Endothelial cell of umbilical vein (primary cell): ENCODE results near the gene YY1. TPM values are rescaled to one million over a fixed set of nuclear protein-coding genes. Genes with fewer than 3 reads are reported as not detected.

Experiments used
- BruUV-seq: library from RNA; stranded (reverse); fragments of 400-500 nt; replicated peaks from 2 replicates; lab custom pipeline; 2021; lab: Mats Ljungman, UMichigan
- CTCF ChIA-PET: fragments of 300-600, 350-600 bp; sonication (Branson Sonifier 250); formaldehyde crosslinking; loops from one replicate; lab custom pipeline; 2021; ENCODE audit warnings: antibody characterized with exemption, inconsistent platforms; lab: Charles Lee
- POLR2A ChIA-PET: fragments of 300-600, 350-600 bp; sonication (Branson Sonifier 250); formaldehyde crosslinking; loops from one replicate; lab custom pipeline; 2021; ENCODE audit warnings: antibody characterized with exemption, inconsistent platforms; lab: Charles Lee
- DNase-seq: peaks from one replicate; pipeline ENCODE4 v3.0.0-alpha.2; 2011; ENCODE audit warnings: low read depth, low spot score
- FAIRE-seq: peaks from 2 replicates; lab custom pipeline; 2011; peaks lifted over from hg19 to GRCh38; lab: Jason Lieb, UNC
- H2AFZ ChIP-seq: 2 replicates; pipeline ENCODE4 v1.6.0; 2012; ENCODE audit warnings: low read depth, low read length, control low read depth, inconsistent platforms
- H3K27ac ChIP-seq: 2 replicates; pipeline ENCODE4 v1.5.1; 2011; ENCODE audit warnings: low read depth, mild to moderate bottlenecking, control low read depth, low read length, moderate library complexity; ENCODE audit not compliant: insufficient read depth
- H3K27me3 ChIP-seq, 2 experiments: 2 replicates each; pipeline versions ENCODE4 v1.6.0 to v1.6.1; 2011; ENCODE audit warnings: low read length in 2 of 2, mixed read lengths in 1 of 2; ENCODE audit not compliant: control insufficient read depth in 2 of 2, insufficient read depth in 2 of 2
- H3K36me3 ChIP-seq, 2 experiments: 2 replicates in 1 of 2; 3 replicates in 1 of 2; pipeline ENCODE4 v1.5.1; 2011; ENCODE audit warnings: low read length in 2 of 2, mild to moderate bottlenecking in 1 of 2, moderate library complexity in 1 of 2; ENCODE audit not compliant: control insufficient read depth in 2 of 2, insufficient read depth in 2 of 2; ENCODE audit errors: extremely low read depth in 1 of 2
- H3K4me1 ChIP-seq: 3 replicates; pipeline ENCODE4 v1.5.1; 2011; ENCODE audit warnings: mild to moderate bottlenecking, low read length; ENCODE audit not compliant: control insufficient read depth, insufficient read depth; ENCODE audit errors: extremely low read depth
- H3K4me2 ChIP-seq: 2 replicates; pipeline ENCODE4 v1.6.1; 2011; ENCODE audit warnings: low read length, control low read depth, mixed read lengths; ENCODE audit not compliant: insufficient read depth
- H3K4me3 ChIP-seq, 3 experiments: fragments of 200-600 bp in 1 of 3; sonication (generic), shearing (Covaris generic) in 1 of 3; replicated peaks in 1 of 3; 2 replicates each; pipeline ENCODE4 v1.5.1; 2011 to 2016; ENCODE audit warnings: control low read depth in 3 of 3, low read length in 3 of 3, mild to moderate bottlenecking in 2 of 3, inconsistent platforms in 1 of 3, low read depth in 1 of 3, moderate library complexity in 1 of 3; ENCODE audit not compliant: insufficient read depth in 1 of 3
- H3K79me2 ChIP-seq: 2 replicates; pipeline ENCODE4 v1.6.0; 2012; ENCODE audit warnings: low read length, inconsistent platforms; ENCODE audit not compliant: control insufficient read depth, insufficient read depth
- H3K9ac ChIP-seq: replicated peaks from 2 replicates; pipeline ENCODE3; 2011; ENCODE audit warnings: low read length, control low read depth; ENCODE audit not compliant: insufficient read depth; ENCODE audit errors: extremely low read depth
- H3K9me1 ChIP-seq: replicated peaks from 3 replicates; pipeline ENCODE4 v1.6.0; 2011; ENCODE audit warnings: mild to moderate bottlenecking, low read length; ENCODE audit not compliant: control insufficient read depth, insufficient read depth; ENCODE audit errors: extremely low read depth
- H3K9me3 ChIP-seq: replicated peaks from 2 replicates; pipeline ENCODE4 v1.5.1; 2012; ENCODE audit warnings: low read length, inconsistent platforms; ENCODE audit not compliant: control insufficient read depth, insufficient read depth
- H4K20me1 ChIP-seq: replicated peaks from 2 replicates; pipeline ENCODE3; 2011; ENCODE audit warnings: mild to moderate bottlenecking, low read length; ENCODE audit not compliant: control insufficient read depth, insufficient read depth; ENCODE audit errors: extremely low read depth
- CTCF ChIP-seq, 2 donors: IDR thresholded peaks; 1 replicate in 1 of 2; 2 replicates in 1 of 2; pipeline ENCODE4 v1.5.1; 2011; ENCODE audit warnings: low read length in 2 of 2, mild to moderate bottlenecking in 2 of 2, moderate library complexity in 2 of 2, control low read depth in 1 of 2, inconsistent platforms in 1 of 2, low read depth in 1 of 2; ENCODE audit not compliant: insufficient read depth in 1 of 2; ENCODE audit errors: extremely low read depth in 1 of 2
- EZH2 ChIP-seq: IDR thresholded peaks from 2 replicates; pipeline ENCODE4 v1.6.1; 2012; ENCODE audit warnings: borderline replicate concordance, low read depth, mild to moderate bottlenecking, moderate library complexity, low read length, inconsistent platforms; ENCODE audit not compliant: severe bottlenecking
- FOS ChIP-seq: IDR thresholded peaks from 2 replicates; pipeline ENCODE4 v1.6.1; 2011; ENCODE audit warnings: mild to moderate bottlenecking, low read length, moderate library complexity, borderline replicate concordance; ENCODE audit not compliant: insufficient read depth
- GATA2 ChIP-seq: IDR thresholded peaks from 2 replicates; pipeline ENCODE4 v1.7.0; 2011; ENCODE audit warnings: low read depth, mild to moderate bottlenecking, moderate library complexity, mixed read lengths, low read length; ENCODE audit not compliant: insufficient read length, insufficient read depth
- JUN ChIP-seq: IDR thresholded peaks from 2 replicates; pipeline ENCODE4 v1.6.1; 2011; ENCODE audit warnings: borderline replicate concordance, low read depth; ENCODE audit not compliant: insufficient read length, insufficient read depth
- MAX ChIP-seq: IDR thresholded peaks from 2 replicates; pipeline ENCODE4 v1.6.1; 2011; ENCODE audit not compliant: insufficient read depth, insufficient read length
- MYC ChIP-seq: IDR thresholded peaks from one replicate; pipeline ENCODE4 v1.6.1; 2011; ENCODE audit warnings: mild to moderate bottlenecking, low read depth, low read length
- POLR2A ChIP-seq: IDR thresholded peaks from 2 replicates; pipeline ENCODE4 v1.6.1; 2012; ENCODE audit warnings: low read depth, mild to moderate bottlenecking, control low read depth, low read length
- POLR2AphosphoS5 ChIP-seq: IDR thresholded peaks from 2 replicates; pipeline ENCODE4 v1.6.1; 2012; ENCODE audit warnings: low read depth, mild to moderate bottlenecking, control low read depth, low read length, moderate library complexity; ENCODE audit not compliant: insufficient read depth
- dilution Hi-C: fragments of 300-500 bp; cut with MboI; formaldehyde crosslinking; loops from one replicate; pipeline ENCODE4 v1.15.0; 2019; ENCODE audit warnings: low sequenced_read_pairs; ENCODE audit not compliant: extremely low pct_ligation_motif_present
- intact Hi-C: fragments of 100-400 bp; cut with micrococcal nuclease; formaldehyde crosslinking; loops from one replicate; pipeline ENCODE4 v1.10.0; 2022
- polyA plus RNA-seq, 4 experiments: library from polyadenylated mRNA; depleted of rRNA in 3 of 4; stranded (reverse) in 3 of 4; unstranded in 1 of 4; fragments of >200 nt; gene quantifications; 2 replicates each; pipeline versions ENCODE4 v1.2.1 to v1.2.3, GENCODE V29; 2011 to 2012; ENCODE audit warnings: missing spikeins in 1 of 4
- total RNA-seq: library from RNA; stranded (reverse); gene quantifications from 2 replicates; pipeline ENCODE4 v1.2.3, GENCODE V29; 2021

YY1 gene
- total and polyA plus RNA-seq, 2 donors (not counting 3 experiments of a cell fraction or from before 2014, with no cell fraction given), result 23.5 to 78.6 TPM

DNA sequence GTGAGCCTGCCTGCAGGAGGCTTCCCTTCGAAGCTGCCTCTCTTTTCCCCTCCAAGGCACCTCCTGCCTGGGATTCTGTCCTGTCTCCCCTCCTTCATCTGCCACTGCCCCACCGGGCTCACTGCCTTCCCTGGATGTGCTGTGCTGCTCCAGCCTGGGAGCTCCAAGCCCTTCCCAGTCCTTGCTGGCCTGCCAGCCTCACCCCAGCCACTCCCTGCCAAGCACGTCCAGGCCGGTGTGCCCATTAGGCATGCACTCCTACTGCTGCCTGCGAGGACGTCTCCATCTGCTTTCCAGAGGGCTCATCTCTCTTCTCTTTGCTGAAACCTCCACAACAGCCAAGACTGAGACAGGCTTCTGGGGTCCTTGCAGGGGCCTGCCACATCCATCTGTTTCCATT lies 75.8 kb downstream of the YY1 start:
- no peak overlapping the region for H3K27ac ChIP-seq
- ChIA-PET POLR2A (no interaction called here), CTCF (interaction anchor here (0.6 kb wide), 1 partner anchor 54 kb away, joined by 3 read pairs; no protein-coding TSS in a partner anchor)
- intact Hi-C loops, result no loop called here
- H3K27me3 ChIP-seq, result no peaks in the 10 kb centered on the region
- H3K4me1 ChIP-seq, result peaks cover 1% of the 10 kb centered on the region
- no peaks in the 10 kb centered on the region for H3K9me3 ChIP-seq
- H3K36me3 ChIP-seq, result no peaks in the 10 kb centered on the region
- H3K9ac ChIP-seq, result no peak overlapping the region
- H3K9me1 ChIP-seq, result no peaks in the 10 kb centered on the region
- DNase-seq, result no peak
- dilution Hi-C loops, result no loop called here
- H3K79me2 ChIP-seq, result no peaks in the 10 kb centered on the region
- no peak for FAIRE-seq
- no TSS peak for BruUV-seq
- H3K4me3 ChIP-seq, result no peak overlapping the region
- TF ChIP-seq GATA2, result no peak
- TF ChIP-seq POLR2A, result no peak
- TF ChIP-seq FOS, result no peak
- no peak for TF ChIP-seq MAX
- TF ChIP-seq JUN, result no peak
- no peak for TF ChIP-seq EZH2
- no peak for TF ChIP-seq POLR2AphosphoS5
- TF ChIP-seq MYC, result no peak
- no peak for TF ChIP-seq CTCF (IDR thresholded peaks at IDR 0.05; ENCODE audit: extremely low read depth in 1 of 2, insufficient read depth in 1 of 2, low read depth in 1 of 2, low read length in 2 of 2)
- no peak overlapping the region for H2AFZ ChIP-seq
- no peaks in the 10 kb centered on the region for H4K20me1 ChIP-seq
- H3K4me2 ChIP-seq, result no peak overlapping the region
